ENCODE data around the gene FREM3. TPM values are rescaled to one million over a fixed set of nuclear protein-coding genes. Genes with fewer than 3 reads are reported as not detected.
"Not testable (repeated sequence)": the region's sequence is repeated elsewhere in the genome, so short reads cannot be mapped to it uniquely, and the experiment has no call there.

The FREM3 gene
- total and polyA plus RNA-seq, 4 donors = 0.18 to 0.36 TPM; not detected in 2

DNA sequence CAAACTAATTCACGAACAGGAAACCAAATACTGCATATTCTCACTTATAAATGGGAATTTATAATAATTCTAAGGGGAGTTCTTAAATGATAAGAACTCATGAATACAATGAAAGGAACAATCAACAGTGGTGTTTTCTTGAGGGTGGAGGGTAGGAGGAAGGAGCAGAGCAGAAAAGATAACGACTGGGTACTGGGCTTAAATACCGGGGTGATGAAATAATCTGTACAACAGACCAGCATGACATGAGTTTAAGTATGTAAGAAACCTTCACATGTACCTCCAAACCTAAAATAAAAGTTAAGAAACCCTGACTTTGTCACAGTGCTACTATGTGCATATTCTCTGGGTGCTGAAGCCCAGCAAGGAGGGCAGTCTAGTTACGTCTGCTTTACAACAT, 6.6 kb downstream of the FREM3 start:
- Histone ChIP-seq H3K36me3 (ENCODE audit: control insufficient read depth in 1 of 2, insufficient read depth in 2 of 2, low read length in 1 of 2) (no peaks in the 10 kb centered on the region), H3K27me3 (ENCODE audit: control insufficient read depth in 1 of 2, insufficient read depth in 2 of 2, low read length in 1 of 2) (no peaks in the 10 kb centered on the region), H3K4me3 (ENCODE audit: low read length in 2 of 2) (no peak overlapping the region), H3K4me1 (ENCODE audit: control insufficient read depth in 1 of 2, insufficient read depth in 2 of 2, low read length in 2 of 2) (no peaks in the 10 kb centered on the region), H3K9me3 (ENCODE audit: control insufficient read depth, low read length) (peaks cover 3% of the 10 kb centered on the region), H3K27ac (ENCODE audit: low read depth in 1 of 2, low read length in 2 of 2) (no peak overlapping the region)
- ATAC-seq (ENCODE audit: low FRiP score) (no peak), DNase-seq (no peak)
- intact Hi-C loops (cut with DNase I) = no loop called here
- 72 to 73% methylated on average over 4 of the region's 4 CpGs for WGBS, 2 donors

DNA sequence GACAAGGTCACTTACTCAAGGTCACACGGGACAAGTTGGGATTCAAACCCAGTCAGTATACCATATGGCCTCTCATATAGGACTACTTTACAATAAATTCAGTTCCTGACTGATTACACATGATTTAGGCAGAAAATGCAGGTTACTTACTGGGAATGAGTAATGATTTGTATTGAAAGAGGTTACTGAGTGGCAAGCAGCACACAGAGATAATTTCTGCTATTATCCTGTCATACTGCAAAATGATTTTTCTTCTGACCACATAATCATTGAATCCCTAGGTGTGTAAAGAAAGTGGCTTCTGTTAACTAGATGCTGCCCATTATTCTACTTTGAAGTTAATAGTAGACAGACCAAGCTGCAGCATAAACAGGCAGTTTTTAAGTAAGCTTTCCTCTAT, 8.2 kb downstream of the FREM3 start:
- no peaks in the 10 kb centered on the region for H3K27me3 ChIP-seq (ENCODE audit: control insufficient read depth in 1 of 2, insufficient read depth in 2 of 2, low read length in 1 of 2)
- WGBS, 2 donors = 96 to 97% methylated on average over 1 of the region's 1 CpG
- no peaks in the 10 kb centered on the region for H3K9me3 ChIP-seq (ENCODE audit: control insufficient read depth, low read length)
- H3K36me3 ChIP-seq (ENCODE audit: control insufficient read depth in 1 of 2, insufficient read depth in 2 of 2, low read length in 1 of 2) = no peaks in the 10 kb centered on the region
- H3K4me3 ChIP-seq (ENCODE audit: low read length in 2 of 2) = no peak overlapping the region
- no peaks in the 10 kb centered on the region for H3K4me1 ChIP-seq (ENCODE audit: control insufficient read depth in 1 of 2, insufficient read depth in 2 of 2, low read length in 2 of 2)
- ATAC-seq (ENCODE audit: low FRiP score) (no peak), DNase-seq (no peak)
- intact Hi-C loops (cut with DNase I) = no loop called here
- no peak overlapping the region for H3K27ac ChIP-seq (ENCODE audit: low read depth in 1 of 2, low read length in 2 of 2)

DNA sequence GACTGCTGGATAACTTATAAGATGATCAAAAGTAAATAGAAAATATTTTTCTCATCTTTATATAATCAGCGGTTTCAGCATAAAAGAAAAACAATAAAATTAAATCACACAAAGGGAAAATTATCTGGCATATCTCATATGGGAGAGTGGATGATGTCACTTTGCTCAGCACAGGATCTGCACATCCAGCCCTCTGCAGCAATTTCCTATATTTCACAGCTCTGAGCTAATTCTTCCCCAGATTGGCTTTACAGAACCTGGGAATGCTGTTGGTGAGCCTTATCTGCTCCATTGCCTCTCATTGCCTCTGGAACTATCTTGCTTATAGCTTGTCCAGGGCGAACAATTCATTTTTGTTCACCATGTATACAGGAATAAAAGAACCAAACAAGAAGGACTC, 21.0 kb downstream of the FREM3 start:
- H3K4me1 ChIP-seq (ENCODE audit: control insufficient read depth in 1 of 2, insufficient read depth in 2 of 2, low read length in 2 of 2) = no peaks in the 10 kb centered on the region
- DNase-seq (no peak), ATAC-seq (ENCODE audit: low FRiP score) (no peak)
- H3K27ac ChIP-seq (ENCODE audit: low read depth in 1 of 2, low read length in 2 of 2) = no peak overlapping the region
- no peaks in the 10 kb centered on the region for H3K27me3 ChIP-seq (ENCODE audit: control insufficient read depth in 1 of 2, insufficient read depth in 2 of 2, low read length in 1 of 2)
- WGBS, 2 donors = 83 to 92% methylated on average over 2 of the region's 2 CpGs
- H3K36me3 ChIP-seq (ENCODE audit: control insufficient read depth in 1 of 2, insufficient read depth in 2 of 2, low read length in 1 of 2) = no peaks in the 10 kb centered on the region
- intact Hi-C loops (cut with DNase I) = no loop called here
- no peaks in the 10 kb centered on the region for H3K9me3 ChIP-seq (ENCODE audit: control insufficient read depth, low read length)
- no peak overlapping the region for H3K4me3 ChIP-seq (ENCODE audit: low read length in 2 of 2)

GRCh38 chr4:143673629-143674028, 26.8 kb downstream of the FREM3 start:
- 95 to 98% methylated on average over 8 to 9 of the region's 9 CpGs for WGBS, 2 donors
- not testable (repeated sequence) for ATAC-seq (ENCODE audit: low FRiP score)

GRCh38 chr4:143668930-143669552, 31.4 kb downstream of the FREM3 start:
- no peaks in the 10 kb centered on the region for H3K27me3 ChIP-seq (ENCODE audit: control insufficient read depth in 1 of 2, insufficient read depth in 2 of 2, low read length in 1 of 2)
- DNase-seq = no peak
- H3K36me3 ChIP-seq (ENCODE audit: control insufficient read depth in 1 of 2, insufficient read depth in 2 of 2, low read length in 1 of 2) = no peaks in the 10 kb centered on the region
- no peaks in the 10 kb centered on the region for H3K9me3 ChIP-seq (ENCODE audit: control insufficient read depth, low read length)
- H3K4me1 ChIP-seq (ENCODE audit: control insufficient read depth in 1 of 2, insufficient read depth in 2 of 2, low read length in 2 of 2) = no peaks in the 10 kb centered on the region
- H3K4me3 ChIP-seq (ENCODE audit: low read length in 2 of 2) = no peak overlapping the region
- 89 to 93% methylated on average over 9 of the region's 9 CpGs for WGBS, 2 donors
- H3K27ac ChIP-seq (ENCODE audit: low read depth in 1 of 2, low read length in 2 of 2) = no peak overlapping the region
- intact Hi-C loops (cut with DNase I) = loop anchor here (5.0 kb wide), 1 partner anchor 42 kb away; no protein-coding TSS in a partner anchor
- no peak for ATAC-seq (ENCODE audit: low FRiP score)

More at GRCh38 chr4:143673629-143674028, 26.8 kb downstream of the FREM3 start:
- H3K4me3 ChIP-seq (ENCODE audit: low read length in 2 of 2); H3K27ac ChIP-seq (ENCODE audit: low read depth in 1 of 2, low read length in 2 of 2); DNase-seq; H3K27me3 ChIP-seq (ENCODE audit: control insufficient read depth in 1 of 2, insufficient read depth in 2 of 2, low read length in 1 of 2); H3K9me3 ChIP-seq (ENCODE audit: control insufficient read depth, low read length); intact Hi-C loops (cut with DNase I); H3K4me1 ChIP-seq (ENCODE audit: control insufficient read depth in 1 of 2, insufficient read depth in 2 of 2, low read length in 2 of 2); H3K36me3 ChIP-seq (ENCODE audit: control insufficient read depth in 1 of 2, insufficient read depth in 2 of 2, low read length in 1 of 2): not testable (repeated sequence)

DNA sequence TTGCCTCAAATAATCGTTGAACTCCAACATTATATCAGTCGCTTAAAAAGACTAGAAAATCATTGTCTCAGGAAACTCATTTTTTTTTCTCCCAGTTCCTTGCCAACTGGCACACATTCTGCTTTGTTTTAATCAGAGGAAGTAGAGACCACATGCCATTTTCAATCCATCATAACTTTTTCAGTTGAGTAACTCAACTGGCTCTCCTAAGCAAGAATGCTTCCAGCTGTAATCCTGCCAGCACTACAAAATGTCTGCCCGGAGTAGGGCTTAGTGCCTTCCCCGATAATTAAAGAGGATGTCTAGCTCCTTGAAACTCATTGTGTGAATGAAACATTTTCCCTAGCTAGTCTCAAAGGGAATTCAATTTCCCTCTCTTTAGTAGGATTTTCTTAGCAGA, 33.0 kb downstream of the FREM3 start:
- H3K9me3 ChIP-seq (ENCODE audit: control insufficient read depth, low read length) = no peaks in the 10 kb centered on the region
- 0 to 2% methylated on average over 4 of the region's 4 CpGs for WGBS, 2 donors
- intact Hi-C loops (cut with DNase I) = loop anchor here (5.0 kb wide), 1 partner anchor 40 kb away; no protein-coding TSS in a partner anchor
- H3K4me3 ChIP-seq (ENCODE audit: low read length in 2 of 2) = no peak overlapping the region
- no peak overlapping the region for H3K27ac ChIP-seq (ENCODE audit: low read depth in 1 of 2, low read length in 2 of 2)
- no peaks in the 10 kb centered on the region for H3K4me1 ChIP-seq (ENCODE audit: control insufficient read depth in 1 of 2, insufficient read depth in 2 of 2, low read length in 2 of 2)
- H3K36me3 ChIP-seq (ENCODE audit: control insufficient read depth in 1 of 2, insufficient read depth in 2 of 2, low read length in 1 of 2) = no peaks in the 10 kb centered on the region
- DNase-seq = peak in 1 of 2 donors; percentile 59
- ATAC-seq (ENCODE audit: low FRiP score) = peak; percentile 90
- H3K27me3 ChIP-seq (ENCODE audit: control insufficient read depth in 1 of 2, insufficient read depth in 2 of 2, low read length in 1 of 2) = no peaks in the 10 kb centered on the region

DNA sequence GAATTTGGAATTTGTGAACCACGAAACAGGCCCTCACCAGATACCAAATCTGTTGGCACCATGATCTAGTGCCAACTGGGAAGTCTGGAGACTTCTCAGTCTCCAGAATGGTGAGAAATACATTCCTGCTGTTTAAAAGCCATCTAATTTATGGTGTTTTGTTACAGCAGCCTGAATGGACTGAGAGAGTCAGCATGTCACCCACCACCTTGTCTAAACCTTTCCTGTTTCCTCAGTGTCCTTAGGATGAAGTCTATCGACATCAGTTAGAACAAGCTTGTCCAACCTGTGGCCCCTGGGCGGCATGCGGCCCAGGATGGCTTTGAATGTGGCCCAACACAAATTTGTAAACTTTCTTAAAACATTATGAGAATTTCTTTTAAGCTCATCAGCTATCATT, 42.1 kb downstream of the FREM3 start:
- H3K4me3 ChIP-seq (ENCODE audit: low read length in 2 of 2) = no peak overlapping the region
- no peaks in the 10 kb centered on the region for H3K27me3 ChIP-seq (ENCODE audit: control insufficient read depth in 1 of 2, insufficient read depth in 2 of 2, low read length in 1 of 2)
- WGBS, 2 donors = 94 to 95% methylated on average over 4 of the region's 4 CpGs
- H3K27ac ChIP-seq (ENCODE audit: low read depth in 1 of 2, low read length in 2 of 2) = no peak overlapping the region
- H3K9me3 ChIP-seq (ENCODE audit: control insufficient read depth, low read length) = no peaks in the 10 kb centered on the region
- no peak for DNase-seq
- no peak for ATAC-seq (ENCODE audit: low FRiP score)
- H3K4me1 ChIP-seq (ENCODE audit: control insufficient read depth in 1 of 2, insufficient read depth in 2 of 2, low read length in 2 of 2) = no peaks in the 10 kb centered on the region
- H3K36me3 ChIP-seq (ENCODE audit: control insufficient read depth in 1 of 2, insufficient read depth in 2 of 2, low read length in 1 of 2) = no peaks in the 10 kb centered on the region
- intact Hi-C loops (cut with DNase I) = no loop called here

GRCh38 chr4:143654571-143654970, 45.9 kb downstream of the FREM3 start:
- H3K27ac ChIP-seq (ENCODE audit: low read depth in 1 of 2, low read length in 2 of 2) = no peak overlapping the region
- 86 to 89% methylated on average over 1 of the region's 1 CpG for WGBS, 2 donors
- H3K36me3 ChIP-seq (ENCODE audit: control insufficient read depth in 1 of 2, insufficient read depth in 2 of 2, low read length in 1 of 2) = no peaks in the 10 kb centered on the region

DNA sequence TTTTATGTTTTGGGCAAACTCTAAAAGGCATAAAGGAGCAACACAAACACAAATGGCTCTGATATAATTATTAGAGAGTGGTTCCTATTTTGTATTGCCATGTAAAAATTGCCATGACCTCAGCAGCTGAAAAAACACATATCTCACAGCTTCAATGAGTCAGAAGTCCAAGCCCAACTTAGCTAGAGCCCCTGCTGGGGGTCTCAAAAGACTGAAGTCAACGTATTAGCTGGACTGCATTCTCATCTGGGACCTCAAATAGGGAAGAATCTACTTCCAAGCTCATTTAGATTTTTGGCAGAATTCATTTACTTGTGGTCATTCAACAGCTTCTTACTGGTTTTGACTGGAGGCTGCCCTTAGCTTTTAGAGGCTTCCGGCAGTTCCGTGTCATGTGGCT, 47.4 kb downstream of the FREM3 start:
- Histone ChIP-seq H3K27me3 (ENCODE audit: control insufficient read depth in 1 of 2, insufficient read depth in 2 of 2, low read length in 1 of 2) (no peaks in the 10 kb centered on the region), H3K36me3 (ENCODE audit: control insufficient read depth in 1 of 2, insufficient read depth in 2 of 2, low read length in 1 of 2) (no peaks in the 10 kb centered on the region), H3K9me3 (ENCODE audit: control insufficient read depth, low read length) (no peaks in the 10 kb centered on the region), H3K27ac (ENCODE audit: low read depth in 1 of 2, low read length in 2 of 2) (no peak overlapping the region), H3K4me3 (ENCODE audit: low read length in 2 of 2) (no peak overlapping the region), H3K4me1 (ENCODE audit: control insufficient read depth in 1 of 2, insufficient read depth in 2 of 2, low read length in 2 of 2) (no peaks in the 10 kb centered on the region)
- DNase-seq = no peak
- ATAC-seq (ENCODE audit: low FRiP score) = no peak
- intact Hi-C loops (cut with DNase I) = no loop called here
- 75 to 79% methylated on average over 3 of the region's 3 CpGs for WGBS, 2 donors

More at GRCh38 chr4:143654571-143654970, 45.9 kb downstream of the FREM3 start:
- no peak for ATAC-seq (ENCODE audit: low FRiP score)
- Histone ChIP-seq H3K27me3 (ENCODE audit: control insufficient read depth in 1 of 2, insufficient read depth in 2 of 2, low read length in 1 of 2) (no peaks in the 10 kb centered on the region), H3K4me3 (ENCODE audit: low read length in 2 of 2) (no peak overlapping the region), H3K9me3 (ENCODE audit: control insufficient read depth, low read length) (no peaks in the 10 kb centered on the region), H3K4me1 (ENCODE audit: control insufficient read depth in 1 of 2, insufficient read depth in 2 of 2, low read length in 2 of 2) (no peaks in the 10 kb centered on the region)
- DNase-seq = no peak
- intact Hi-C loops (cut with DNase I) = no loop called here
